Lung (tissue), 12 donors: Measurements from ENCODE around the gene SMARCD3. TPM values are rescaled to one million over a fixed set of nuclear protein-coding genes. Genes with fewer than 3 reads are reported as not detected.

Source experiments
- ATAC-seq: fragments of 200-7000 bp; cut with Tn5 transposase; one replicate; pipeline ENCODE4 v1.9.1; 2020; ENCODE audit warnings: moderate number of reproducible peaks; ENCODE audit not compliant: insufficient read depth, low FRiP score
- DNase-seq, 3 donors: peaks; one replicate each; pipeline ENCODE4 v3.0.0-alpha.2; 2013 to 2017
- H3K27ac ChIP-seq, 2 donors: one replicate each; pipeline ENCODE4 v1.5.1; 2013; ENCODE audit warnings: mild to moderate bottlenecking in 2 of 2, moderate library complexity in 2 of 2, control low read depth in 1 of 2, inconsistent platforms in 1 of 2, low read depth in 1 of 2, low read length in 1 of 2
- H3K27me3 ChIP-seq, 3 donors: one replicate each; pipeline ENCODE4 v1.5.1; 2013; ENCODE audit warnings: low read length in 2 of 3; ENCODE audit not compliant: control insufficient read depth in 3 of 3, insufficient read depth in 3 of 3
- H3K36me3 ChIP-seq, 4 donors: one replicate each; pipeline ENCODE4 v1.5.1; 2013; ENCODE audit warnings: low read length in 4 of 4, mild to moderate bottlenecking in 1 of 4, moderate library complexity in 1 of 4; ENCODE audit not compliant: control insufficient read depth in 4 of 4, insufficient read depth in 4 of 4
- H3K4me1 ChIP-seq, 5 donors: one replicate each; pipeline ENCODE4 v1.5.1; 2013; ENCODE audit warnings: low read length in 5 of 5, mild to moderate bottlenecking in 2 of 5, moderate library complexity in 1 of 5; ENCODE audit not compliant: control insufficient read depth in 5 of 5, insufficient read depth in 5 of 5
- H3K4me3 ChIP-seq: one replicate; pipeline ENCODE4 v1.5.1; 2013; ENCODE audit warnings: mild to moderate bottlenecking, control low read depth, moderate library complexity
- H3K9ac ChIP-seq, 2 donors: one replicate each; pipeline ENCODE4 v1.5.1; 2013; ENCODE audit warnings: low read length in 2 of 2, control low read depth in 1 of 2; ENCODE audit not compliant: insufficient read depth in 1 of 2
- H3K9me3 ChIP-seq, 4 donors: one replicate each; pipeline ENCODE4 v1.5.1; 2013; ENCODE audit warnings: low read length in 3 of 4, mild to moderate bottlenecking in 1 of 4, moderate library complexity in 1 of 4; ENCODE audit not compliant: control insufficient read depth in 4 of 4, insufficient read depth in 3 of 4
- WGBS, 2 donors: extraction: QIAGEN DNeasy Blood & Tissue Kit; methylation state at CpG; one replicate each; pipeline ENCODE4 v1.1.7; 2013; 5-methylcytosine and 5-hydroxymethylcytosine counted together
- polyA plus RNA-seq, 2 donors: library from polyadenylated mRNA; stranded (reverse); fragments of 200-250 nt; gene quantifications; one replicate each; pipeline ENCODE4 v1.2.1, GENCODE V29; 2013
- total RNA-seq, 2 donors: library from RNA; depleted of rRNA in 1 of 2; stranded (reverse); fragments of >200 nt in 1 of 2; gene quantifications; one replicate each; pipeline ENCODE4 v1.2.1, GENCODE V29; 2014 to 2021
- TF ChIP-seq, protein P1 (sequence below): IDR thresholded peaks from 2 replicates; pipeline ENCODE4 v1.5.1; 2012; ENCODE audit warnings: mild to moderate bottlenecking; ENCODE audit errors: control extremely low read depth, extremely low read depth
- donor health status: control.
- donor health status: control.
- donor health status: Bipolar disorder and iron deficiency.
- donor health status: healthy.
- donor health status: DM: yes; HTN: yes; CAD: no.

Gene SMARCD3
- total and polyA plus RNA-seq, 4 donors = 37.5 to 70.9 (median 51.4) TPM

DNA sequence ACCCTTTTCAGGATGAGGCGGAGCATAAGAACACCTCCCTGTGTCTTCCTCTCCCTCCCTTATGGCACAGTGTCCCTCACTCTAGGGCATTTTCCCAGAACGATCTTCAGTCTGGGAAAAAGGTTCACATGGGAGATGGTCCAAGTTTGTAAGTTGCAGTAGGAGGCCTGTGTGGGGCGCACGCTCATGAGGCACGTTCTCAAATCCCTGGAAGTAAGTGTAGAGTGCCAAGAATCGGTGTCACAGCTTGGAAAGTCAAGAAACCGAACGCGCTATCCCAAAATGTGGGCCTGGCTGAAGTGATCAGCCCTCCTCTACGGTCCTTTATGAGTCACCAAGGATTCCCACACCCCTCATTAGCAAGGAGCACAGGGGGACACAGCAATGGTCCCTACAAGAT, 23.9 kb upstream of the SMARCD3 start:
- no peak overlapping the region for H3K9ac ChIP-seq
- 69 to 82% methylated on average over 10 of the region's 10 CpGs for WGBS, 2 donors
- no peaks in the 10 kb centered on the region for H3K27me3 ChIP-seq

DNA sequence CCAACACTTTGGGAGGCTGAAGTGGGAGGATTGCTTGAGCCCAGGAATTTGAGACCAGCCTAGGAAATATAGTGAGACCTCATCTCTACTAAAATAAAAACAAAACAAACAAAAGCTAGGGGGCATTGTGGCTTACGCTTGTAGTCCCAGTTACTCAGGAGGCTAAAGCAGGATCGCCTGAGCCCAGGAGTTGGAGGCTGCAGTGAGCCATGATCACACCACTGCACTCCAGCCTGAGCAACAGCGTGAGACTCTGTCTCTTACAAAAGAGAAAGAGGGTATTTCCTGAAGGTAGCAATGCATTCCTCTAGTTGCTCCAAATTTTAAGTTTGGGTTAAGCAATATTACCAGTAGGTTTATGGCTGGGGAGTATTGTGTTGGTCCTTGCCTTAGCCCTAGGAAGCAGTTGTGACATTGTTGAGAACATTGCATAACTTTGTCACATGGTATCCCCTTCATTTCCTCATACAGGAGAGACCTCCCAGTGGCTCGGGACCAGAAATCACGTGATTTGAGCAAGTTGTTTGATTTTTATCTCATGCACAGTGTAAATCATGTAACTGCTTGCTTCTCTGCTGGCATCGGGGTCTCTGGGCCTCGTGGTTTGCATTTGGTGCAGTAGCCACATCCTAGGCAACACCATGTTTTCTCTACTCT, 23.3 kb upstream of the SMARCD3 start:
- TF ChIP-seq, protein P1, sequence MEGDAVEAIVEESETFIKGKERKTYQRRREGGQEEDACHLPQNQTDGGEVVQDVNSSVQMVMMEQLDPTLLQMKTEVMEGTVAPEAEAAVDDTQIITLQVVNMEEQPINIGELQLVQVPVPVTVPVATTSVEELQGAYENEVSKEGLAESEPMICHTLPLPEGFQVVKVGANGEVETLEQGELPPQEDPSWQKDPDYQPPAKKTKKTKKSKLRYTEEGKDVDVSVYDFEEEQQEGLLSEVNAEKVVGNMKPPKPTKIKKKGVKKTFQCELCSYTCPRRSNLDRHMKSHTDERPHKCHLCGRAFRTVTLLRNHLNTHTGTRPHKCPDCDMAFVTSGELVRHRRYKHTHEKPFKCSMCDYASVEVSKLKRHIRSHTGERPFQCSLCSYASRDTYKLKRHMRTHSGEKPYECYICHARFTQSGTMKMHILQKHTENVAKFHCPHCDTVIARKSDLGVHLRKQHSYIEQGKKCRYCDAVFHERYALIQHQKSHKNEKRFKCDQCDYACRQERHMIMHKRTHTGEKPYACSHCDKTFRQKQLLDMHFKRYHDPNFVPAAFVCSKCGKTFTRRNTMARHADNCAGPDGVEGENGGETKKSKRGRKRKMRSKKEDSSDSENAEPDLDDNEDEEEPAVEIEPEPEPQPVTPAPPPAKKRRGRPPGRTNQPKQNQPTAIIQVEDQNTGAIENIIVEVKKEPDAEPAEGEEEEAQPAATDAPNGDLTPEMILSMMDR = no peak
- H3K4me1 ChIP-seq = peaks cover 0 to 17% (median 2%) of the 10 kb centered on the region in 5 donors
- ATAC-seq (peak; percentile 66), DNase-seq (peak; percentile 49 to 90 (median 80))
- no peaks in the 10 kb centered on the region for H3K27me3 ChIP-seq
- no peak overlapping the region for H3K9ac ChIP-seq
- H3K9me3 ChIP-seq = peaks cover 0 to 2% (median 0%) of the 10 kb centered on the region in 4 donors
- 18 to 21% methylated on average over 7 of the region's 7 CpGs for WGBS, 2 donors
- peaks cover 0 to 3% (median 0%) of the 10 kb centered on the region in 4 donors for H3K36me3 ChIP-seq
- H3K27ac ChIP-seq = peak overlapping the region in 1 of 2 donors; percentile 63
- H3K4me3 ChIP-seq = no peak overlapping the region

More for the DNA sequence above, 23.9 kb upstream of the SMARCD3 start:
- peaks cover 0 to 3% (median 0%) of the 10 kb centered on the region in 4 donors for H3K36me3 ChIP-seq
- H3K4me3 ChIP-seq = no peak overlapping the region
- H3K27ac ChIP-seq = peak overlapping the region in 1 of 2 donors; percentile 63
- TF ChIP-seq, protein P1 = no peak
- DNase-seq (peak in 1 of 3 donors; percentile 50), ATAC-seq (no peak)
- peaks cover 0 to 21% (median 5%) of the 10 kb centered on the region in 5 donors for H3K4me1 ChIP-seq
- peaks cover 0 to 2% (median 0%) of the 10 kb centered on the region in 4 donors for H3K9me3 ChIP-seq

DNA sequence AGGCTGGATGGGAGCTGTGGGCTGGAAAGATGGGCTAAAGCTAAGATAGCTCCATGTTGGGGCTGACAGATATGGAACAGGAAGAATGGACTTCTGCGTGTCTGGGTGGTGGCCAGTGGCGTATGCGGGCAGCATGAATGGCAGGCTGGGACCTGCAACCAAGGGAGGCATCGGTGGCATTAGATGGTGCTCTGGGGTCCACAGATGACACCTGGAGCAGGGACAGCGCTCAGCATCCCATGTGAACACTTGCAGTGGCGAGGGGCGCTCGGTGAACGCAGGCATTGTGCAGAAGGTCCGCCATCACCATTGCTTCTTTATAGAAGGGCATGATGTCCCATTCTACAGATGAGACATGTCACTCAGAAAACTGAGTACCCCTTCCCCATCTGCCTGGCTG, 21.0 kb upstream of the SMARCD3 start:
- 96 to 98% methylated on average over 10 of the region's 10 CpGs for WGBS, 2 donors
- no peak overlapping the region for H3K27ac ChIP-seq
- H3K36me3 ChIP-seq = peaks cover 0 to 3% (median 0%) of the 10 kb centered on the region in 4 donors
- ATAC-seq (no peak), DNase-seq (no peak)
- H3K9me3 ChIP-seq = peaks cover 0 to 2% (median 0%) of the 10 kb centered on the region in 4 donors
- TF ChIP-seq, protein P1 = no peak
- H3K4me3 ChIP-seq = no peak overlapping the region
- no peaks in the 10 kb centered on the region for H3K27me3 ChIP-seq
- H3K4me1 ChIP-seq = peaks cover 0 to 7% (median 0%) of the 10 kb centered on the region in 5 donors
- H3K9ac ChIP-seq = no peak overlapping the region
